GM23338 (cell line): ENCODE results near the gene MYH3. TPM values are rescaled to one million over a fixed set of nuclear protein-coding genes. Genes with fewer than 3 reads are reported as not detected.

ENCODE experiments used
- ATAC-seq: fragments of 200-7000 bp; cut with Tn5 transposase; 3 replicates; pipeline ENCODE4 v1.9.1; 2020
- DNase-seq: peaks from one replicate; pipeline ENCODE4 v3.0.0-alpha.2; 2015; ENCODE audit warnings: low spot score
- H2AFZ ChIP-seq: fragments of 200-600 bp; sonication (generic); 2 replicates; pipeline ENCODE4 v1.8.0; 2016; ENCODE audit warnings: antibody characterized with exemption, mild to moderate bottlenecking, moderate library complexity
- H3F3A ChIP-seq: fragments of 200-600 bp; sonication (generic); replicated peaks from 2 replicates; pipeline ENCODE4 v1.8.0; 2017; ENCODE audit warnings: antibody characterized with exemption, mixed run types, low read depth
- H3K27ac ChIP-seq: fragments of 200-600 bp; sonication (generic); 2 replicates; pipeline ENCODE4 v1.6.1; 2016; ENCODE audit warnings: low read depth
- H3K27me3 ChIP-seq: fragments of 200-600 bp; sonication (generic); 2 replicates; pipeline ENCODE4 v1.8.0; 2016; ENCODE audit warnings: mild to moderate bottlenecking, mixed run types, moderate library complexity; ENCODE audit not compliant: insufficient read depth
- H3K36me3 ChIP-seq: fragments of 200-600 bp; sonication (generic); 2 replicates; pipeline ENCODE4 v1.8.0; 2016; ENCODE audit warnings: mild to moderate bottlenecking; ENCODE audit not compliant: insufficient read depth
- H3K4me1 ChIP-seq: fragments of 200-600 bp; sonication (generic); 2 replicates; pipeline ENCODE4 v1.8.0; 2016; ENCODE audit warnings: mild to moderate bottlenecking, moderate library complexity; ENCODE audit not compliant: insufficient read depth
- H3K4me2 ChIP-seq: fragments of 200-600 bp; sonication (generic); 2 replicates; pipeline ENCODE4 v1.7.1; 2017; ENCODE audit warnings: mixed run types
- H3K4me3 ChIP-seq: fragments of 200-600 bp; sonication (generic); 2 replicates; pipeline ENCODE4 v1.6.1; 2016; ENCODE audit warnings: mixed run types
- H3K79me2 ChIP-seq: fragments of 200-600 bp; sonication (generic); replicated peaks from 2 replicates; pipeline ENCODE4 v1.8.0; 2017; ENCODE audit warnings: mild to moderate bottlenecking; ENCODE audit not compliant: insufficient read depth
- H3K9me2 ChIP-seq: fragments of 200-600 bp; sonication (generic); 2 replicates; pipeline ENCODE4 v1.8.0; 2017; ENCODE audit not compliant: insufficient read depth
- H4K20me1 ChIP-seq: fragments of 200-600 bp; sonication (generic); replicated peaks from 2 replicates; pipeline ENCODE4 v1.8.0; 2017; ENCODE audit warnings: mild to moderate bottlenecking; ENCODE audit not compliant: insufficient read depth
- H3K27ac Mint-ChIP-seq: 2 replicates; pipeline ENCODE4 v1.8.0; 2020; ENCODE audit warnings: inconsistent platforms, mild to moderate bottlenecking, moderate library complexity, mixed read lengths
- H3K27me3 Mint-ChIP-seq: 3 replicates; pipeline ENCODE4 v1.8.0; 2022; ENCODE audit warnings: low read depth, mild to moderate bottlenecking, moderate library complexity, mixed read lengths, inconsistent platforms; ENCODE audit not compliant: insufficient read depth, poor library complexity
- H3K36me3 Mint-ChIP-seq: 3 replicates; pipeline ENCODE4 v1.8.0; 2021; ENCODE audit warnings: low read depth, mild to moderate bottlenecking, inconsistent platforms, moderate library complexity, mixed read lengths
- H3K4me1 Mint-ChIP-seq: 3 replicates; pipeline ENCODE4 v1.8.0; 2020; ENCODE audit warnings: mild to moderate bottlenecking, inconsistent platforms, mixed read lengths
- H3K4me3 Mint-ChIP-seq: 3 replicates; pipeline ENCODE4 v1.8.0; 2021; ENCODE audit warnings: moderate library complexity, mild to moderate bottlenecking, inconsistent platforms, mixed read lengths
- H3K9me3 Mint-ChIP-seq: 3 replicates; pipeline ENCODE4 v1.8.0; 2020; ENCODE audit warnings: moderate library complexity, mild to moderate bottlenecking, inconsistent platforms, mixed read lengths
- EZH2phosphoT487 ChIP-seq: fragments of 200-600 bp; sonication (generic); IDR thresholded peaks from one replicate; pipeline ENCODE4 v1.8.1; 2018; ENCODE audit warnings: antibody characterized with exemption; ENCODE audit not compliant: unreplicated experiment
- ZNF462 ChIP-seq: fragments of 250-450 bp; sonication (Bioruptor Pico); IDR thresholded peaks from 2 replicates; pipeline ENCODE4 v1.5.0; 2020; ENCODE audit warnings: mild to moderate bottlenecking, moderate library complexity
- polyA plus RNA-seq: library from polyadenylated mRNA; unstranded; fragments of >200 nt; fragmentation: Nextera tagmentation; extraction: Ambion mirVana; gene quantifications from 2 replicates; pipeline ENCODE4 v1.2.1, GENCODE V29; 2016
- total RNA-seq: library from RNA; depleted of rRNA; stranded (reverse); fragments of >200 nt; shearing (Covaris generic); gene quantifications from 2 replicates; pipeline ENCODE4 v1.2.3, GENCODE V29; 2014
- TF ChIP-seq, protein P1 (sequence below): IDR thresholded peaks from one replicate; pipeline ENCODE4 v1.6.1; 2018; ENCODE audit warnings: antibody characterized with exemption; ENCODE audit not compliant: unreplicated experiment

MYH3 gene
- total and polyA plus RNA-seq, 2 experiments from 2014 or later: 0.84 to 1.8 TPM

- no peak for DNase-seq
- ATAC-seq: no peak
- TF ChIP-seq EZH2phosphoT487 (no peak), ZNF462 (CRISPR knock-in tag) (no peak)
- TF ChIP-seq, protein P1, sequence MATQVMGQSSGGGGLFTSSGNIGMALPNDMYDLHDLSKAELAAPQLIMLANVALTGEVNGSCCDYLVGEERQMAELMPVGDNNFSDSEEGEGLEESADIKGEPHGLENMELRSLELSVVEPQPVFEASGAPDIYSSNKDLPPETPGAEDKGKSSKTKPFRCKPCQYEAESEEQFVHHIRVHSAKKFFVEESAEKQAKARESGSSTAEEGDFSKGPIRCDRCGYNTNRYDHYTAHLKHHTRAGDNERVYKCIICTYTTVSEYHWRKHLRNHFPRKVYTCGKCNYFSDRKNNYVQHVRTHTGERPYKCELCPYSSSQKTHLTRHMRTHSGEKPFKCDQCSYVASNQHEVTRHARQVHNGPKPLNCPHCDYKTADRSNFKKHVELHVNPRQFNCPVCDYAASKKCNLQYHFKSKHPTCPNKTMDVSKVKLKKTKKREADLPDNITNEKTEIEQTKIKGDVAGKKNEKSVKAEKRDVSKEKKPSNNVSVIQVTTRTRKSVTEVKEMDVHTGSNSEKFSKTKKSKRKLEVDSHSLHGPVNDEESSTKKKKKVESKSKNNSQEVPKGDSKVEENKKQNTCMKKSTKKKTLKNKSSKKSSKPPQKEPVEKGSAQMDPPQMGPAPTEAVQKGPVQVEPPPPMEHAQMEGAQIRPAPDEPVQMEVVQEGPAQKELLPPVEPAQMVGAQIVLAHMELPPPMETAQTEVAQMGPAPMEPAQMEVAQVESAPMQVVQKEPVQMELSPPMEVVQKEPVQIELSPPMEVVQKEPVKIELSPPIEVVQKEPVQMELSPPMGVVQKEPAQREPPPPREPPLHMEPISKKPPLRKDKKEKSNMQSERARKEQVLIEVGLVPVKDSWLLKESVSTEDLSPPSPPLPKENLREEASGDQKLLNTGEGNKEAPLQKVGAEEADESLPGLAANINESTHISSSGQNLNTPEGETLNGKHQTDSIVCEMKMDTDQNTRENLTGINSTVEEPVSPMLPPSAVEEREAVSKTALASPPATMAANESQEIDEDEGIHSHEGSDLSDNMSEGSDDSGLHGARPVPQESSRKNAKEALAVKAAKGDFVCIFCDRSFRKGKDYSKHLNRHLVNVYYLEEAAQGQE: no peak
- Histone ChIP-seq H3K4me2 (no peak overlapping the region), H2AFZ (no peak overlapping the region), H3K27me3 (no peaks in the 10 kb centered on the region), H3F3A (peaks cover 12% of the 10 kb centered on the region), H3K9me2 (0 out of 2 replicates have a peak, but pooled peaks cover 7% of the 10 kb centered on the region), H3K36me3 (no peaks in the 10 kb centered on the region), H3K27ac (no peak overlapping the region), H3K4me1 (no peaks in the 10 kb centered on the region), H4K20me1 (no peaks in the 10 kb centered on the region), H3K4me3 (no peak overlapping the region), H3K79me2 (no peaks in the 10 kb centered on the region)
- no peak overlapping the region for H3K27ac Mint-ChIP-seq
- H3K4me3 Mint-ChIP-seq: no peak overlapping the region
- H3K36me3 Mint-ChIP-seq: no peaks in the 10 kb centered on the region
- H3K27me3 Mint-ChIP-seq: peaks cover 11% of the 10 kb centered on the region
- H3K4me1 Mint-ChIP-seq: peaks cover 12% of the 10 kb centered on the region
- H3K9me3 Mint-ChIP-seq: no peaks in the 10 kb centered on the region; the same call in 1 of the 3 replicates
Measured at GRCh38 chr17:10610884-10611283, 46.2 kb downstream of the MYH3 start.
